SK-N-SH (cell line): ENCODE measurements around the gene MBNL1. TPM values are rescaled to one million over a fixed set of nuclear protein-coding genes. Genes with fewer than 3 reads are reported as not detected.

Experiments used
- CTCF ChIA-PET: fragments of 300-600, 350-600 bp; formaldehyde crosslinking; extraction: SDS; loops from one replicate; lab custom pipeline; 2021; lab: Yijun Ruan, JAX
- POLR2A ChIA-PET: fragments of 350-600 bp; sonication (Branson Sonifier 250); formaldehyde crosslinking; extraction: SDS; loops from one replicate; lab custom pipeline; 2020; ENCODE audit warnings: antibody characterized with exemption, inconsistent platforms; lab: Yijun Ruan, JAX
- DNase-seq: peaks from one replicate; pipeline ENCODE4 v3.0.0; 2012
- H2AFZ ChIP-seq: fragments of 200-600 bp; sonication (generic); 2 replicates; pipeline ENCODE4 v1.8.1; 2016; ENCODE audit warnings: antibody characterized with exemption, mild to moderate bottlenecking, low read depth
- H3F3A ChIP-seq: fragments of 200-600 bp; sonication (generic); replicated peaks from 2 replicates; pipeline ENCODE3; 2016; ENCODE audit warnings: antibody characterized with exemption, mild to moderate bottlenecking; ENCODE audit not compliant: insufficient read depth
- H3K27ac ChIP-seq, 2 experiments: fragments of 200-500 bp in 1 of 2; fragments of 200-600 bp in 1 of 2; sonication (Bioruptor generic) in 1 of 2; sonication (generic), shearing (Covaris generic) in 1 of 2; 2 replicates each; pipeline versions ENCODE4 v1.5.1 to v1.6.1; 2014 to 2016; ENCODE audit warnings: low read depth in 2 of 2, inconsistent platforms in 1 of 2, low read length in 1 of 2, mild to moderate bottlenecking in 1 of 2, mixed read lengths in 1 of 2
- H3K27me3 ChIP-seq: fragments of 200-600 bp; sonication (generic), shearing (Covaris generic); 2 replicates; pipeline ENCODE4 v1.6.1; 2016; ENCODE audit warnings: mixed run types; ENCODE audit not compliant: insufficient read depth
- H3K36me3 ChIP-seq, 2 experiments: fragments of 200-500 bp in 1 of 2; fragments of 200-600 bp in 1 of 2; sonication (Bioruptor generic) in 1 of 2; sonication (generic) in 1 of 2; replicated peaks in 1 of 2; 2 replicates each; pipeline versions ENCODE3 to v1.5.1; 2014 to 2016; ENCODE audit warnings: low read length in 1 of 2, mild to moderate bottlenecking in 1 of 2; ENCODE audit not compliant: insufficient read depth in 2 of 2, control insufficient read depth in 1 of 2
- H3K4me1 ChIP-seq, 2 experiments: fragments of 200-500 bp in 1 of 2; fragments of 200-600 bp in 1 of 2; sonication (Bioruptor generic) in 1 of 2; sonication (generic), shearing (Covaris generic) in 1 of 2; 2 replicates each; pipeline versions ENCODE4 v1.5.1 to v1.6.1; 2014 to 2016; ENCODE audit warnings: low read depth in 1 of 2, low read length in 1 of 2, mixed run types in 1 of 2; ENCODE audit not compliant: insufficient read depth in 2 of 2, control insufficient read depth in 1 of 2
- H3K4me2 ChIP-seq: fragments of 200-600 bp; sonication (generic), shearing (Covaris generic); 2 replicates; pipeline ENCODE4 v1.6.1; 2017; ENCODE audit warnings: mixed run types
- H3K4me3 ChIP-seq, 2 experiments: fragments of 200-500 bp in 1 of 2; fragments of 200-600 bp in 1 of 2; sonication (Bioruptor generic) in 1 of 2; sonication (generic), shearing (Covaris generic) in 1 of 2; 2 replicates each; pipeline versions ENCODE4 v1.5.1 to v1.8.1; 2014 to 2016; ENCODE audit warnings: low read depth in 2 of 2, inconsistent platforms in 1 of 2, low read length in 1 of 2, mild to moderate bottlenecking in 1 of 2, mixed read lengths in 1 of 2, moderate library complexity in 1 of 2
- H3K79me2 ChIP-seq: fragments of 200-600 bp; sonication (generic); 2 replicates; pipeline ENCODE4 v1.8.1; 2017; ENCODE audit warnings: mild to moderate bottlenecking; ENCODE audit not compliant: insufficient read depth
- H3K9ac ChIP-seq: fragments of 200-600 bp; sonication (generic); 2 replicates; pipeline ENCODE4 v1.6.1; 2017; ENCODE audit warnings: mixed run types
- H3K9me2 ChIP-seq: fragments of 200-600 bp; sonication (generic); 2 replicates; pipeline ENCODE4 v1.6.1; 2017; ENCODE audit warnings: mixed run types
- H3K9me3 ChIP-seq: fragments of 200-600 bp; sonication (generic); 2 replicates; pipeline ENCODE4 v1.6.1; 2017; ENCODE audit warnings: mixed run types, mild to moderate bottlenecking, moderate library complexity
- H4K20me1 ChIP-seq: fragments of 200-600 bp; sonication (generic); 2 replicates; pipeline ENCODE4 v1.6.1; 2017; ENCODE audit warnings: mild to moderate bottlenecking, mixed run types; ENCODE audit not compliant: insufficient read depth
- ELF1 ChIP-seq: IDR thresholded peaks from 2 replicates; pipeline ENCODE4 v1.4.0; 2012
- GABPA ChIP-seq: IDR thresholded peaks from 2 replicates; pipeline ENCODE4 v1.4.0; 2012; ENCODE audit warnings: low read depth, mild to moderate bottlenecking
- JUND ChIP-seq: IDR thresholded peaks from 2 replicates; pipeline ENCODE4 v1.4.0; 2012
- MEF2A ChIP-seq: IDR thresholded peaks from 2 replicates; pipeline ENCODE4 v1.4.0; 2012; ENCODE audit warnings: low read depth, borderline replicate concordance
- MXI1 ChIP-seq: IDR thresholded peaks from 2 replicates; pipeline ENCODE4 v1.6.1; 2012; ENCODE audit warnings: mild to moderate bottlenecking, low read depth, low read length, improper control_type of control experiment
- NFIC ChIP-seq: IDR thresholded peaks from 2 replicates; pipeline ENCODE4 v1.4.0; 2012; ENCODE audit warnings: borderline replicate concordance
- NRF1 ChIP-seq: IDR thresholded peaks from 2 replicates; pipeline ENCODE4 v1.6.1; 2012; ENCODE audit warnings: low read depth, mild to moderate bottlenecking, low read length
- POLR2AphosphoS5 ChIP-seq: IDR thresholded peaks from 2 replicates; pipeline ENCODE4 v1.6.1; 2012; ENCODE audit warnings: low read depth, low read length
- RAD21 ChIP-seq: IDR thresholded peaks from 2 replicates; pipeline ENCODE4 v1.6.1; 2012; ENCODE audit warnings: mild to moderate bottlenecking, low read length
- RFX5 ChIP-seq: IDR thresholded peaks from 2 replicates; pipeline ENCODE4 v1.6.1; 2012; ENCODE audit warnings: mild to moderate bottlenecking, improper control_type of control experiment, low read length
- SIN3A ChIP-seq: IDR thresholded peaks from 2 replicates; pipeline ENCODE4 v1.6.1; 2012; ENCODE audit warnings: low read depth, mild to moderate bottlenecking, low read length, moderate library complexity, borderline replicate concordance
- TEAD4 ChIP-seq: IDR thresholded peaks from 2 replicates; pipeline ENCODE4 v1.4.0; 2012; ENCODE audit warnings: mild to moderate bottlenecking, borderline replicate concordance; ENCODE audit not compliant: insufficient read depth
- WGBS: methylation state at CpG from one replicate; pipeline ENCODE4 v1.1.6; 2017; ENCODE audit warnings: low lambda C conversion rate; 5-methylcytosine and 5-hydroxymethylcytosine counted together
- polyA plus RNA-seq, 3 experiments: library from polyadenylated mRNA; depleted of rRNA; stranded (reverse); fragments of >200 nt; gene quantifications; 2 replicates each; pipeline ENCODE4 v1.2.3, GENCODE V29; 2012
- TF ChIP-seq, protein P1 (sequence below): fragments of 200-600 bp; sonication (generic); IDR thresholded peaks from 2 replicates; pipeline ENCODE4 v1.6.1; 2017; ENCODE audit warnings: antibody characterized with exemption, mild to moderate bottlenecking, moderate library complexity
- TF ChIP-seq, protein P2 (sequence below): IDR thresholded peaks from 2 replicates; pipeline ENCODE4 v1.4.0; 2012; ENCODE audit warnings: low read depth, borderline replicate concordance
- TF ChIP-seq, protein P3 (sequence below): IDR thresholded peaks from 2 replicates; pipeline ENCODE4 v1.4.0; 2012; ENCODE audit warnings: low read depth
- TF ChIP-seq, protein P4 (sequence below): IDR thresholded peaks from 2 replicates; pipeline ENCODE4 v1.6.1; 2012; ENCODE audit warnings: mild to moderate bottlenecking, low read depth, low read length, moderate library complexity

Gene MBNL1
- polyA plus RNA-seq, 1 of the 3 experiments (the other 2 are of a cell fraction) = 44.3 TPM

DNA sequence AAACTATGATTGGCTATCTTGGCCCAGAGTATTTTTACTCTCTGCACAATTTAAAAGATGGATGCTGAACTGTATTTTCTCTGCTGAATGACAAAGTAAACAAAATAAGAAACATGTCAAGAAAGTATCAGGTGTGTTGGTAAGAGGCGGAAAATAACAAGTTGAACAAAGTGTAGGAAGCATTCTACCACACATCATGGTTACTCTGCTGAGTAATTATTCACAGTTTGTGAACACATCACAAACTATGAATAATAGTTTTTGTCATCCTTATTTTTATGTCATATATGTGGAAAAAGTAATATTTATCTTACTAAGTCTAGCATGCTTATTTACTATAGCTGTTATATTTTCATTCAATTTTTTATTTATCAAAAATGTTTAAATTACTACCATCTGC is 229.2 kb downstream of the MBNL1 start:
- no peaks in the 10 kb centered on the region for H3K9me2 ChIP-seq
- H3K79me2 ChIP-seq = no peaks in the 10 kb centered on the region
- POLR2A ChIA-PET = no interaction called here
- no peaks in the 10 kb centered on the region for H3K27me3 ChIP-seq
- no peaks in the 10 kb centered on the region for H3K4me1 ChIP-seq
- TF ChIP-seq, protein P1, sequence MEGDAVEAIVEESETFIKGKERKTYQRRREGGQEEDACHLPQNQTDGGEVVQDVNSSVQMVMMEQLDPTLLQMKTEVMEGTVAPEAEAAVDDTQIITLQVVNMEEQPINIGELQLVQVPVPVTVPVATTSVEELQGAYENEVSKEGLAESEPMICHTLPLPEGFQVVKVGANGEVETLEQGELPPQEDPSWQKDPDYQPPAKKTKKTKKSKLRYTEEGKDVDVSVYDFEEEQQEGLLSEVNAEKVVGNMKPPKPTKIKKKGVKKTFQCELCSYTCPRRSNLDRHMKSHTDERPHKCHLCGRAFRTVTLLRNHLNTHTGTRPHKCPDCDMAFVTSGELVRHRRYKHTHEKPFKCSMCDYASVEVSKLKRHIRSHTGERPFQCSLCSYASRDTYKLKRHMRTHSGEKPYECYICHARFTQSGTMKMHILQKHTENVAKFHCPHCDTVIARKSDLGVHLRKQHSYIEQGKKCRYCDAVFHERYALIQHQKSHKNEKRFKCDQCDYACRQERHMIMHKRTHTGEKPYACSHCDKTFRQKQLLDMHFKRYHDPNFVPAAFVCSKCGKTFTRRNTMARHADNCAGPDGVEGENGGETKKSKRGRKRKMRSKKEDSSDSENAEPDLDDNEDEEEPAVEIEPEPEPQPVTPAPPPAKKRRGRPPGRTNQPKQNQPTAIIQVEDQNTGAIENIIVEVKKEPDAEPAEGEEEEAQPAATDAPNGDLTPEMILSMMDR = no peak
- TF ChIP-seq JUND (no peak), TEAD4 (no peak), POLR2AphosphoS5 (no peak), NFIC (no peak), SIN3A (no peak), MXI1 (no peak), MEF2A (no peak), RFX5 (no peak), NRF1 (no peak), ELF1 (no peak), GABPA (no peak), RAD21 (no peak)
- TF ChIP-seq, protein P2, sequence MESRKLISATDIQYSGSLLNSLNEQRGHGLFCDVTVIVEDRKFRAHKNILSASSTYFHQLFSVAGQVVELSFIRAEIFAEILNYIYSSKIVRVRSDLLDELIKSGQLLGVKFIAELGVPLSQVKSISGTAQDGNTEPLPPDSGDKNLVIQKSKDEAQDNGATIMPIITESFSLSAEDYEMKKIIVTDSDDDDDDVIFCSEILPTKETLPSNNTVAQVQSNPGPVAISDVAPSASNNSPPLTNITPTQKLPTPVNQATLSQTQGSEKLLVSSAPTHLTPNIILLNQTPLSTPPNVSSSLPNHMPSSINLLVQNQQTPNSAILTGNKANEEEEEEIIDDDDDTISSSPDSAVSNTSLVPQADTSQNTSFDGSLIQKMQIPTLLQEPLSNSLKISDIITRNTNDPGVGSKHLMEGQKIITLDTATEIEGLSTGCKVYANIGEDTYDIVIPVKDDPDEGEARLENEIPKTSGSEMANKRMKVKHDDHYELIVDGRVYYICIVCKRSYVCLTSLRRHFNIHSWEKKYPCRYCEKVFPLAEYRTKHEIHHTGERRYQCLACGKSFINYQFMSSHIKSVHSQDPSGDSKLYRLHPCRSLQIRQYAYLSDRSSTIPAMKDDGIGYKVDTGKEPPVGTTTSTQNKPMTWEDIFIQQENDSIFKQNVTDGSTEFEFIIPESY = no peak
- TF ChIP-seq, protein P3, sequence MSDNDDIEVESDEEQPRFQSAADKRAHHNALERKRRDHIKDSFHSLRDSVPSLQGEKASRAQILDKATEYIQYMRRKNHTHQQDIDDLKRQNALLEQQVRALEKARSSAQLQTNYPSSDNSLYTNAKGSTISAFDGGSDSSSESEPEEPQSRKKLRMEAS = no peak
- TF ChIP-seq, protein P4, sequence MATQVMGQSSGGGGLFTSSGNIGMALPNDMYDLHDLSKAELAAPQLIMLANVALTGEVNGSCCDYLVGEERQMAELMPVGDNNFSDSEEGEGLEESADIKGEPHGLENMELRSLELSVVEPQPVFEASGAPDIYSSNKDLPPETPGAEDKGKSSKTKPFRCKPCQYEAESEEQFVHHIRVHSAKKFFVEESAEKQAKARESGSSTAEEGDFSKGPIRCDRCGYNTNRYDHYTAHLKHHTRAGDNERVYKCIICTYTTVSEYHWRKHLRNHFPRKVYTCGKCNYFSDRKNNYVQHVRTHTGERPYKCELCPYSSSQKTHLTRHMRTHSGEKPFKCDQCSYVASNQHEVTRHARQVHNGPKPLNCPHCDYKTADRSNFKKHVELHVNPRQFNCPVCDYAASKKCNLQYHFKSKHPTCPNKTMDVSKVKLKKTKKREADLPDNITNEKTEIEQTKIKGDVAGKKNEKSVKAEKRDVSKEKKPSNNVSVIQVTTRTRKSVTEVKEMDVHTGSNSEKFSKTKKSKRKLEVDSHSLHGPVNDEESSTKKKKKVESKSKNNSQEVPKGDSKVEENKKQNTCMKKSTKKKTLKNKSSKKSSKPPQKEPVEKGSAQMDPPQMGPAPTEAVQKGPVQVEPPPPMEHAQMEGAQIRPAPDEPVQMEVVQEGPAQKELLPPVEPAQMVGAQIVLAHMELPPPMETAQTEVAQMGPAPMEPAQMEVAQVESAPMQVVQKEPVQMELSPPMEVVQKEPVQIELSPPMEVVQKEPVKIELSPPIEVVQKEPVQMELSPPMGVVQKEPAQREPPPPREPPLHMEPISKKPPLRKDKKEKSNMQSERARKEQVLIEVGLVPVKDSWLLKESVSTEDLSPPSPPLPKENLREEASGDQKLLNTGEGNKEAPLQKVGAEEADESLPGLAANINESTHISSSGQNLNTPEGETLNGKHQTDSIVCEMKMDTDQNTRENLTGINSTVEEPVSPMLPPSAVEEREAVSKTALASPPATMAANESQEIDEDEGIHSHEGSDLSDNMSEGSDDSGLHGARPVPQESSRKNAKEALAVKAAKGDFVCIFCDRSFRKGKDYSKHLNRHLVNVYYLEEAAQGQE = no peak
- no peaks in the 10 kb centered on the region for H3K9me3 ChIP-seq
- no peaks in the 10 kb centered on the region for H3K36me3 ChIP-seq
- H4K20me1 ChIP-seq = no peaks in the 10 kb centered on the region
- no peak overlapping the region for H3K4me2 ChIP-seq
- H3K27ac ChIP-seq = no peak overlapping the region
- H3F3A ChIP-seq = no peaks in the 10 kb centered on the region
- CTCF ChIA-PET = interaction anchor here (0.8 kb wide), 1 partner anchor 20 kb away, joined by 3 read pairs; no protein-coding TSS in a partner anchor
- no peak overlapping the region; the same call in 1 of the 2 replicates for H2AFZ ChIP-seq
- 35% methylated on average over 1 of the region's 1 CpG for WGBS
- H3K4me3 ChIP-seq = no peak overlapping the region
- no peak overlapping the region for H3K9ac ChIP-seq
- no peak for DNase-seq
